H9 (cell line): Measurements from ENCODE around the gene SPRED1. TPM values are rescaled to one million over a fixed set of nuclear protein-coding genes. Genes with fewer than 3 reads are reported as not detected.
A peak's percentile ranks its signal among the peaks of the same experiment; 100 is the strongest.

Source experiments
- DNase-seq: peaks from one replicate; pipeline ENCODE4 v3.0.0-alpha.2; 2017
- H2AFZ ChIP-seq: one replicate; pipeline ENCODE4 v1.6.1; 2013; ENCODE audit warnings: mild to moderate bottlenecking, low read length, control low read depth, moderate library complexity
- H2AK5ac ChIP-seq: 2 replicates; pipeline ENCODE4 v1.6.1; 2013; ENCODE audit warnings: low read length, control low read depth, mixed read lengths; ENCODE audit not compliant: insufficient read length
- H2BK120ac ChIP-seq: one replicate; pipeline ENCODE4 v1.6.1; 2013; ENCODE audit warnings: low read depth, mild to moderate bottlenecking, low read length, control low read depth, inconsistent platforms; ENCODE audit not compliant: poor library complexity, severe bottlenecking
- H2BK12ac ChIP-seq: 2 replicates; pipeline ENCODE4 v1.6.1; 2013; ENCODE audit warnings: low read length, control low read depth, mixed read lengths, low read depth; ENCODE audit not compliant: insufficient read length
- H2BK15ac ChIP-seq: 2 replicates; pipeline ENCODE4 v1.6.1; 2013; ENCODE audit warnings: low read depth, low read length, control low read depth
- H2BK20ac ChIP-seq: one replicate; pipeline ENCODE4 v1.6.1; 2013; ENCODE audit warnings: low read depth, mild to moderate bottlenecking, low read length, control low read depth, inconsistent platforms; ENCODE audit not compliant: poor library complexity, severe bottlenecking
- H2BK5ac ChIP-seq: 2 replicates; pipeline ENCODE4 v1.6.1; 2013; ENCODE audit warnings: low read length, control low read depth, mixed read lengths; ENCODE audit not compliant: insufficient read length
- H3K14ac ChIP-seq: 2 replicates; pipeline ENCODE4 v1.6.1; 2013; ENCODE audit warnings: low read length, control low read depth; ENCODE audit not compliant: insufficient read depth
- H3K18ac ChIP-seq: 2 replicates; pipeline ENCODE4 v1.6.1; 2013; ENCODE audit warnings: low read depth, mild to moderate bottlenecking, mixed read lengths, low read length, control low read depth; ENCODE audit not compliant: insufficient read length
- H3K23ac ChIP-seq: 2 replicates; pipeline ENCODE4 v1.6.1; 2013; ENCODE audit warnings: low read length, control low read depth, mixed read lengths, low read depth; ENCODE audit not compliant: insufficient read length
- H3K23me2 ChIP-seq: 2 replicates; pipeline ENCODE4 v1.6.1; 2013; ENCODE audit warnings: low read depth, mild to moderate bottlenecking, mixed read lengths, low read length, control low read depth; ENCODE audit not compliant: insufficient read length, poor library complexity, severe bottlenecking
- H3K27ac ChIP-seq: 2 replicates; pipeline ENCODE4 v1.5.1; 2013; ENCODE audit warnings: low read length, control low read depth, mixed read lengths, low read depth; ENCODE audit not compliant: insufficient read length
- H3K27me3 ChIP-seq: 2 replicates; pipeline ENCODE4 v1.6.1; 2013; ENCODE audit warnings: low read length, control low read depth, inconsistent platforms; ENCODE audit not compliant: insufficient read depth
- H3K4ac ChIP-seq: 2 replicates; pipeline ENCODE4 v1.6.1; 2013; ENCODE audit warnings: low read depth, mild to moderate bottlenecking, control low read depth, inconsistent platforms, low read length, moderate library complexity
- H3K4me1 ChIP-seq: 2 replicates; pipeline ENCODE4 v1.6.1; 2013; ENCODE audit warnings: low read length, control low read depth, inconsistent platforms; ENCODE audit not compliant: insufficient read depth
- H3K4me2 ChIP-seq: 2 replicates; pipeline ENCODE4 v1.6.1; 2013; ENCODE audit warnings: low read length, control low read depth, mixed read lengths; ENCODE audit not compliant: insufficient read length, insufficient read depth
- H3K56ac ChIP-seq: 2 replicates; pipeline ENCODE4 v1.6.1; 2013; ENCODE audit warnings: low read depth, mild to moderate bottlenecking, mixed read lengths, low read length, control low read depth; ENCODE audit not compliant: insufficient read length
- H3K79me1 ChIP-seq: 2 replicates; pipeline ENCODE4 v1.6.1; 2013; ENCODE audit warnings: low read depth, mild to moderate bottlenecking, moderate library complexity, low read length, control low read depth, inconsistent platforms; ENCODE audit not compliant: insufficient read depth, poor library complexity, severe bottlenecking
- H3K79me2 ChIP-seq: 2 replicates; pipeline ENCODE4 v1.6.1; 2013; ENCODE audit warnings: low read length, control low read depth, inconsistent platforms; ENCODE audit not compliant: insufficient read depth
- H3K9ac ChIP-seq: 2 replicates; pipeline ENCODE4 v1.6.1; 2013; ENCODE audit warnings: low read length, control low read depth, mixed read lengths; ENCODE audit not compliant: insufficient read length; ENCODE audit errors: extremely low read depth
- H3K9me3 ChIP-seq: one replicate; pipeline ENCODE4 v1.6.1; 2013; ENCODE audit warnings: low read depth, low read length, inconsistent platforms; ENCODE audit not compliant: control insufficient read depth
- H3T11ph ChIP-seq: one replicate; pipeline ENCODE4 v1.6.1; 2013; ENCODE audit warnings: mild to moderate bottlenecking, low read length, control low read depth, inconsistent platforms
- H4K20me1 ChIP-seq: one replicate; pipeline ENCODE4 v1.6.1; 2013; ENCODE audit not compliant: control insufficient read depth, insufficient read length, insufficient read depth
- H4K5ac ChIP-seq: 2 replicates; pipeline ENCODE4 v1.6.1; 2013; ENCODE audit warnings: low read depth, mild to moderate bottlenecking, mixed read lengths, low read length, control low read depth; ENCODE audit not compliant: insufficient read length
- H4K8ac ChIP-seq: replicated peaks from 2 replicates; pipeline ENCODE4 v1.6.1; 2013; ENCODE audit warnings: low read length, control low read depth, mixed read lengths, low read depth; ENCODE audit not compliant: insufficient read length
- H4K91ac ChIP-seq: 2 replicates; pipeline ENCODE4 v1.6.1; 2013; ENCODE audit warnings: low read depth, mild to moderate bottlenecking, moderate library complexity, mixed read lengths, low read length, control low read depth; ENCODE audit not compliant: insufficient read length
- H3K27ac Mint-ChIP-seq, 3 experiments: 2 replicates in 2 of 3; 3 replicates in 1 of 3; pipeline ENCODE4 v1.8.0; 2020 to 2021; ENCODE audit warnings: mixed read lengths in 3 of 3, mild to moderate bottlenecking in 1 of 3, moderate library complexity in 1 of 3
- H3K27me3 Mint-ChIP-seq: 2 replicates; pipeline ENCODE4 v1.8.0; 2021; ENCODE audit warnings: low read depth, mild to moderate bottlenecking, moderate library complexity, mixed read lengths
- H3K36me3 Mint-ChIP-seq, 3 experiments: 2 replicates in 2 of 3; 3 replicates in 1 of 3; pipeline ENCODE4 v1.8.0; 2020 to 2021; ENCODE audit warnings: low read depth in 3 of 3, mixed read lengths in 3 of 3; ENCODE audit not compliant: insufficient read depth in 1 of 3
- H3K4me1 Mint-ChIP-seq, 2 experiments: 2 replicates each; pipeline ENCODE4 v1.8.0; 2020; ENCODE audit warnings: mixed read lengths in 2 of 2
- H3K4me3 Mint-ChIP-seq, 2 experiments: 2 replicates in 1 of 2; 3 replicates in 1 of 2; pipeline ENCODE4 v1.8.0; 2020 to 2021; ENCODE audit warnings: mild to moderate bottlenecking in 2 of 2, mixed read lengths in 2 of 2, moderate library complexity in 1 of 2
- H3K9me3 Mint-ChIP-seq, 2 experiments: 2 replicates in 1 of 2; 3 replicates in 1 of 2; pipeline ENCODE4 v1.8.0; 2020; ENCODE audit warnings: mild to moderate bottlenecking in 2 of 2, mixed read lengths in 2 of 2, moderate library complexity in 1 of 2
- CTCF ChIP-seq: fragments of 200-600 bp; sonication (generic); conservative IDR thresholded peaks from 3 replicates; pipeline ENCODE4 v1.8.0; 2021; ENCODE audit warnings: antibody characterized with exemption, mild to moderate bottlenecking
- WGBS: extraction: QIAGEN DNeasy Blood & Tissue Kit; methylation state at CpG from one replicate; pipeline ENCODE4 v1.1.7; 2013; ENCODE audit warnings: missing lambda C conversion rate, low lambda C conversion rate, mixed read lengths; ENCODE audit not compliant: insufficient read length; ENCODE audit errors: extremely low coverage; 5-methylcytosine and 5-hydroxymethylcytosine counted together
- total RNA-seq: library from RNA; stranded (reverse); gene quantifications from 2 replicates; pipeline ENCODE4 v1.2.1, GENCODE V29; 2021

Gene SPRED1
- total RNA-seq, 1 experiment from 2014 or later: 41.0 TPM

GRCh38 chr15:38257676-38258075, 5.0 kb downstream of the SPRED1 start:
- H4K91ac ChIP-seq: no peak overlapping the region
- H2BK20ac ChIP-seq: no peak overlapping the region
- H3K27ac ChIP-seq: no peak overlapping the region
- no peak overlapping the region for H3K4me2 ChIP-seq
- H4K20me1 ChIP-seq: no peaks in the 10 kb centered on the region
- no peak for DNase-seq
- no peak overlapping the region for H2AK5ac ChIP-seq
- Mint-ChIP-seq H3K27ac (peak overlapping the region in 2 of 3 experiments; percentile 32 to 46; a peak in 1 of 7 replicates), H3K27me3 (no peaks in the 10 kb centered on the region; the same call in 1 of the 2 replicates), H3K36me3 (peaks cover 0 to 7% (median 7%) of the 10 kb centered on the region in 3 experiments; a peak in 5 of 7 replicates), H3K4me3 (peak overlapping the region in 1 of 2 experiments; percentile 57; a peak in 2 of 5 replicates), H3K4me1 (peaks cover 44 to 47% of the 10 kb centered on the region in 2 experiments), H3K9me3 (no peaks in the 10 kb centered on the region)
- no peak overlapping the region for H4K8ac ChIP-seq
- no peak overlapping the region for H2AFZ ChIP-seq
- H2BK12ac ChIP-seq: no peak overlapping the region
- no peak overlapping the region for H2BK120ac ChIP-seq
- TF ChIP-seq CTCF: no peak
- no peak overlapping the region for H3T11ph ChIP-seq
- no peak overlapping the region for H3K23ac ChIP-seq
- no peak overlapping the region for H2BK5ac ChIP-seq
- H4K5ac ChIP-seq: no peak overlapping the region
- H3K4ac ChIP-seq: no peak overlapping the region
- H3K27me3 ChIP-seq: no peaks in the 10 kb centered on the region
- no peak overlapping the region for H3K9ac ChIP-seq
- H3K23me2 ChIP-seq: peaks cover 6% of the 10 kb centered on the region
- H3K14ac ChIP-seq: no peak overlapping the region
- no CpG with 5 or more reads among the region's 2 CpGs for WGBS
- peaks cover 7% of the 10 kb centered on the region; the same call in 1 of the 2 replicates for H3K4me1 ChIP-seq
- H3K56ac ChIP-seq: no peak overlapping the region
- H2BK15ac ChIP-seq: no peak overlapping the region
- peaks cover 3% of the 10 kb centered on the region for H3K79me1 ChIP-seq
- peaks cover 67% of the 10 kb centered on the region for H3K79me2 ChIP-seq
- no peak overlapping the region for H3K18ac ChIP-seq
- H3K9me3 ChIP-seq: no peaks in the 10 kb centered on the region
